Panc1 (cell line): ENCODE data around the gene COIL. TPM values are rescaled to one million over a fixed set of nuclear protein-coding genes. Genes with fewer than 3 reads are reported as not detected.

Experiments
- ATAC-seq: fragments of 200-7000 bp; cut with Tn5 transposase; 2 replicates; pipeline ENCODE4 v1.9.1; 2020; ENCODE audit warnings: mild to moderate bottlenecking, moderate library complexity
- BruUV-seq: library from RNA; stranded (reverse); fragments of 400-500 nt; replicated peaks from 2 replicates; lab custom pipeline; 2021; lab: Mats Ljungman, UMichigan
- CTCF ChIA-PET: fragments of 300-600 bp; sonication (Branson Sonifier 250); formaldehyde crosslinking; loops from one replicate; lab custom pipeline; 2022; ENCODE audit warnings: antibody characterized with exemption; lab: Charles Lee
- POLR2A ChIA-PET: fragments of 300-600 bp; sonication (Branson Sonifier 250); formaldehyde crosslinking; loops from one replicate; lab custom pipeline; 2022; ENCODE audit warnings: antibody characterized with exemption; lab: Charles Lee
- DNase-seq: peaks from one replicate; pipeline ENCODE4 v3.0.0-alpha.2; 2010; ENCODE audit warnings: low read depth, low spot score
- H3K27ac ChIP-seq: 2 replicates; pipeline ENCODE4 v1.5.1; 2011; ENCODE audit warnings: mild to moderate bottlenecking, low read length, inconsistent platforms
- H3K27me3 ChIP-seq: fragments of 200-500 bp; sonication (Bioruptor generic); 2 replicates; pipeline ENCODE4 v1.6.0; 2014; ENCODE audit warnings: low read length, inconsistent platforms; ENCODE audit not compliant: control insufficient read depth, insufficient read depth
- H3K36me3 ChIP-seq: fragments of 200-500 bp; sonication (Bioruptor generic); 2 replicates; pipeline ENCODE4 v1.5.1; 2014; ENCODE audit warnings: inconsistent platforms, mild to moderate bottlenecking, low read length, moderate library complexity; ENCODE audit not compliant: control insufficient read depth, insufficient read depth
- H3K4me1 ChIP-seq: 2 replicates; pipeline ENCODE4 v1.5.1; 2011; ENCODE audit warnings: inconsistent platforms, mild to moderate bottlenecking, low read length, moderate library complexity; ENCODE audit not compliant: control insufficient read depth, insufficient read depth
- H3K4me3 ChIP-seq, 2 experiments: 2 replicates each; pipeline ENCODE4 v1.5.1; 2011 to 2012; ENCODE audit warnings: low read depth in 2 of 2, low read length in 2 of 2, mild to moderate bottlenecking in 2 of 2, inconsistent platforms in 1 of 2, moderate library complexity in 1 of 2
- H3K9me3 ChIP-seq: fragments of 200-500 bp; sonication (Bioruptor generic); 2 replicates; pipeline ENCODE4 v1.5.1; 2014; ENCODE audit warnings: low read depth, mild to moderate bottlenecking, inconsistent platforms, low read length, moderate library complexity; ENCODE audit not compliant: control insufficient read depth, insufficient read depth
- CTCF ChIP-seq: fragments of 450-650 bp; IDR thresholded peaks from 2 replicates; pipeline ENCODE4 v1.5.1; 2017; ENCODE audit warnings: mild to moderate bottlenecking
- POLR2AphosphoS5 ChIP-seq: IDR thresholded peaks from 2 replicates; pipeline ENCODE4 v1.6.1; 2012; ENCODE audit warnings: mild to moderate bottlenecking, low read depth, low read length, moderate library complexity
- REST ChIP-seq, 2 experiments: IDR thresholded peaks; 2 replicates each; pipeline ENCODE4 v1.6.1; 2011 to 2012; ENCODE audit warnings: low read depth in 2 of 2, control low read depth in 1 of 2, low read length in 1 of 2, mild to moderate bottlenecking in 1 of 2, moderate library complexity in 1 of 2; ENCODE audit not compliant: insufficient read depth in 1 of 2
- SIN3A ChIP-seq: IDR thresholded peaks from 2 replicates; pipeline ENCODE4 v1.6.1; 2012; ENCODE audit warnings: low read depth, mild to moderate bottlenecking, low read length, moderate library complexity, borderline replicate concordance; ENCODE audit not compliant: insufficient read depth
- TCF7L2 ChIP-seq: IDR thresholded peaks from 2 replicates; pipeline ENCODE4 v1.6.1; 2011; ENCODE audit warnings: mild to moderate bottlenecking, low read depth, low read length, inconsistent platforms
- in situ Hi-C: cut with HindIII; loops from 2 replicates; pipeline ENCODE4 v1.10.0; 2016; ENCODE audit warnings: low sequenced_read_pairs, low pct_unique_long_range_greater_than_20kb
- intact Hi-C: fragments of 100-400 bp; cut with micrococcal nuclease; formaldehyde crosslinking; loops from one replicate; pipeline ENCODE4 v1.10.0; 2022; ENCODE audit not compliant: unreplicated experiment
- total RNA-seq: library from RNA; stranded (reverse); gene quantifications from one replicate; pipeline ENCODE4 v1.2.1, GENCODE V29; 2021; ENCODE audit not compliant: unreplicated experiment

The COIL gene
- total RNA-seq, 1 experiment from 2014 or later = 32.9 TPM

GRCh38 chr17:56997313-56997712 is 36.5 kb upstream of the COIL start:
- no peak overlapping the region for H3K27ac ChIP-seq
- H3K9me3 ChIP-seq = no peaks in the 10 kb centered on the region
- H3K36me3 ChIP-seq = no peaks in the 10 kb centered on the region
- BruUV-seq = no TSS peak
- no peak overlapping the region for H3K4me3 ChIP-seq
- H3K27me3 ChIP-seq = no peaks in the 10 kb centered on the region
- POLR2A ChIA-PET = no interaction called here
- no peak for TF ChIP-seq SIN3A
- TF ChIP-seq POLR2AphosphoS5 = no peak
- no peak for TF ChIP-seq CTCF
- TF ChIP-seq TCF7L2 = no peak
- no peak for TF ChIP-seq REST (IDR thresholded peaks at IDR 0.05; ENCODE audit: insufficient read depth in 1 of 2, low read depth in 2 of 2, low read length in 1 of 2)
- in situ Hi-C loops (no loop called here), intact Hi-C loops (no loop called here)
- ATAC-seq (no peak), DNase-seq (no peak)
- CTCF ChIA-PET = no interaction called here
- no peaks in the 10 kb centered on the region for H3K4me1 ChIP-seq

GRCh38 chr17:56995766-56996165 is 34.9 kb upstream of the COIL start:
- intact Hi-C loops = no loop called here
- H3K27me3 ChIP-seq = no peaks in the 10 kb centered on the region
- no peak for ATAC-seq
- in situ Hi-C loops = no loop called here
- no peak for DNase-seq
- H3K4me3 ChIP-seq = no peak overlapping the region
- no peak overlapping the region for H3K27ac ChIP-seq
- H3K9me3 ChIP-seq = no peaks in the 10 kb centered on the region
- ChIA-PET POLR2A (no interaction called here), CTCF (no interaction called here)
- TF ChIP-seq SIN3A (no peak), CTCF (no peak), REST (IDR thresholded peaks at IDR 0.05; ENCODE audit: insufficient read depth in 1 of 2, low read depth in 2 of 2, low read length in 1 of 2) (no peak), TCF7L2 (no peak), POLR2AphosphoS5 (no peak)
- no peaks in the 10 kb centered on the region for H3K36me3 ChIP-seq
- BruUV-seq = no TSS peak
- H3K4me1 ChIP-seq = no peaks in the 10 kb centered on the region
